Measurements from ENCODE around the gene APEH.

APEH gene

GRCh38 chr3:49717211-49717958 lies 43.2 kb downstream of the APEH start:
- TF ChIP-seq MAX (IDR thresholded peaks at IDR 0.05) (no peak), YY1 (IDR thresholded peaks at IDR 0.05; ENCODE audit: low read depth) (no peak), ZBTB7A (IDR thresholded peaks at IDR 0.05; ENCODE audit: low read depth) (no peak), USF1 (IDR thresholded peaks at IDR 0.05) (no peak), FOXM1 (IDR thresholded peaks at IDR 0.05; ENCODE audit: borderline replicate concordance, low read depth) (no peak), TCF12 (IDR thresholded peaks at IDR 0.05; ENCODE audit: low read depth) (no peak), EGR1 (IDR thresholded peaks at IDR 0.05) (no peak), TEAD4 (IDR thresholded peaks at IDR 0.05) (no peak), CEBPB (IDR thresholded peaks at IDR 0.05) (no peak), NFIC (IDR thresholded peaks at IDR 0.05) (no peak), TAF1 (IDR thresholded peaks at IDR 0.05; ENCODE audit: low read depth) (no peak), CREB1 (IDR thresholded peaks at IDR 0.05; ENCODE audit: low read depth) (no peak), RAD21 (IDR thresholded peaks at IDR 0.05; ENCODE audit: low read depth) (no peak), EP300 (IDR thresholded peaks at IDR 0.05; ENCODE audit: borderline replicate concordance) (no peak)
- TF ChIP-seq, protein P1, sequence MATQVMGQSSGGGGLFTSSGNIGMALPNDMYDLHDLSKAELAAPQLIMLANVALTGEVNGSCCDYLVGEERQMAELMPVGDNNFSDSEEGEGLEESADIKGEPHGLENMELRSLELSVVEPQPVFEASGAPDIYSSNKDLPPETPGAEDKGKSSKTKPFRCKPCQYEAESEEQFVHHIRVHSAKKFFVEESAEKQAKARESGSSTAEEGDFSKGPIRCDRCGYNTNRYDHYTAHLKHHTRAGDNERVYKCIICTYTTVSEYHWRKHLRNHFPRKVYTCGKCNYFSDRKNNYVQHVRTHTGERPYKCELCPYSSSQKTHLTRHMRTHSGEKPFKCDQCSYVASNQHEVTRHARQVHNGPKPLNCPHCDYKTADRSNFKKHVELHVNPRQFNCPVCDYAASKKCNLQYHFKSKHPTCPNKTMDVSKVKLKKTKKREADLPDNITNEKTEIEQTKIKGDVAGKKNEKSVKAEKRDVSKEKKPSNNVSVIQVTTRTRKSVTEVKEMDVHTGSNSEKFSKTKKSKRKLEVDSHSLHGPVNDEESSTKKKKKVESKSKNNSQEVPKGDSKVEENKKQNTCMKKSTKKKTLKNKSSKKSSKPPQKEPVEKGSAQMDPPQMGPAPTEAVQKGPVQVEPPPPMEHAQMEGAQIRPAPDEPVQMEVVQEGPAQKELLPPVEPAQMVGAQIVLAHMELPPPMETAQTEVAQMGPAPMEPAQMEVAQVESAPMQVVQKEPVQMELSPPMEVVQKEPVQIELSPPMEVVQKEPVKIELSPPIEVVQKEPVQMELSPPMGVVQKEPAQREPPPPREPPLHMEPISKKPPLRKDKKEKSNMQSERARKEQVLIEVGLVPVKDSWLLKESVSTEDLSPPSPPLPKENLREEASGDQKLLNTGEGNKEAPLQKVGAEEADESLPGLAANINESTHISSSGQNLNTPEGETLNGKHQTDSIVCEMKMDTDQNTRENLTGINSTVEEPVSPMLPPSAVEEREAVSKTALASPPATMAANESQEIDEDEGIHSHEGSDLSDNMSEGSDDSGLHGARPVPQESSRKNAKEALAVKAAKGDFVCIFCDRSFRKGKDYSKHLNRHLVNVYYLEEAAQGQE (IDR thresholded peaks at IDR 0.05; ENCODE audit: low read depth), result no peak

DNA sequence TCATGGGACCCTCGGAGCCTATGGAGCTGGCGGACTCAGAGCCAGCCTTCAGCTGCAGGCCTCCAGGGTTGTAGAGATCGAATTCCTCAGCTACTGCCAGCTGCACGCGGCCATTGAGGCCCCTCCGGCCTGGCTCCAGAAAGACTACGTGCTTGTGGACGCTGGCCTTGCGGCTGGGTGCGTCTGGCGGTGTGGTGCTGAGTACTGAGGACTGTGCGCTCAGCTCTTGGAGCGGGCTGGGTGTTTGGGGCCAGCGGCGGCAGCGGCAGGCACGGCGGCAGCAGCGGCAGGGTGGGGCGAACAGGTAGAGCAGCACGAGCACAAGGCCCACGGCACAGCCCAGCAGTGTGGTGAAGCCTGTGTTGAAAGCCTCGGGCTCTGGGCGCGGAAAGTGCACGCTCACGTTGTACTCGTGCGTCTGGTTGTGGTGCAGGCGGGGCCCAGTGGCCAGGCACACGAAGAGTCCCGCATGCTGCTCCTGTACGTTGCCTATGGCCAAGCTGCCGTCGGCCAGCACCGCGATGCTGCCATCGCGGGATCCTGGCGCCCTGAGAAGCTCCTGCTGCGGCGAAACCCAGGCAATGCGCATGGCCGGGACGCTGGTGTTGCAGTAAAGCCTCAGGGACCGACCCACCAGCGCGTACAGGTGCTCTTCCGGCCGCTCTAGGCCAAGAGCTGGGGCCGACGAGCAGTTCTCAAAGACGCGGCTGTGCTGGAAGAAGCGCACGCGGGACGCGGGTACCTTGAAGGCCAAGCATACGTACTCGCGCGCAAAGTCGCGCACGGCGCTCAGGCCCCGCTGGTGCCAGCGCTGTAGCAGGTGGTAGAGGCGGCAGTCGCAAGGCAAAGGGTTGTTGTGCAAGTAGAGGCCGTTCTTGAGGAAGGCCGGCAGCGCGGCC lies 44.1 kb downstream of the APEH start:
- TF ChIP-seq TAF1 (IDR thresholded peaks at IDR 0.05; ENCODE audit: low read depth), result no peak
- no peak for TF ChIP-seq TEAD4 (IDR thresholded peaks at IDR 0.05)
- no peak for TF ChIP-seq USF1 (IDR thresholded peaks at IDR 0.05)
- TF ChIP-seq EP300 (IDR thresholded peaks at IDR 0.05; ENCODE audit: borderline replicate concordance), result no peak
- TF ChIP-seq EGR1 (IDR thresholded peaks at IDR 0.05), result no peak
- no peak for TF ChIP-seq NFIC (IDR thresholded peaks at IDR 0.05)
- TF ChIP-seq FOXM1 (IDR thresholded peaks at IDR 0.05; ENCODE audit: borderline replicate concordance, low read depth), result no peak
- TF ChIP-seq RAD21 (IDR thresholded peaks at IDR 0.05; ENCODE audit: low read depth), result no peak
- TF ChIP-seq ZBTB7A (IDR thresholded peaks at IDR 0.05; ENCODE audit: low read depth), result no peak
- no peak for TF ChIP-seq CREB1 (IDR thresholded peaks at IDR 0.05; ENCODE audit: low read depth)

DNA sequence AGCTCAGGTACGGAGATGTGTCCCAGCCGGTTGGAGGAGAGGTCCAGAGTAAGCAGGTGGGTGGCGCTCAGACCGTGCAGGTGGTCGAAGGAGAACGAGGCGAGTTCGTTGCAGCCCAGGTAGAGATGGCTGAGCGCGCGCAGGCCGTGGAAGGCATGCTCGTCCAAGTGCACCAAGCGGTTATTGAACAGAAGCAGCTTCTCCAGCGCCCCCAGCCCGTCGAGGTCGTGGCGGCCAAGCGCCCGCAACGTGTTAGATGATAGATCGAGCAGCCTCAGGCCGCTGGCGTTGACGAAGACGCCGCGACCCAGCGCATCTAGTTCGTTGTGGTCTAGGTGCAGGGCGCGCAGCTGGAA lies 44.7 kb downstream of the APEH start:
- TF ChIP-seq EGR1 (IDR thresholded peaks at IDR 0.05) (no peak), ZBTB7A (IDR thresholded peaks at IDR 0.05; ENCODE audit: low read depth) (no peak), TAF1 (IDR thresholded peaks at IDR 0.05; ENCODE audit: low read depth) (no peak), EP300 (IDR thresholded peaks at IDR 0.05; ENCODE audit: borderline replicate concordance) (no peak), TEAD4 (IDR thresholded peaks at IDR 0.05) (no peak; the same call in 1 of the 2 replicates), MAX (IDR thresholded peaks at IDR 0.05) (no peak), RAD21 (IDR thresholded peaks at IDR 0.05; ENCODE audit: low read depth) (no peak), TCF12 (IDR thresholded peaks at IDR 0.05; ENCODE audit: low read depth) (no peak), USF1 (IDR thresholded peaks at IDR 0.05) (no peak), YY1 (IDR thresholded peaks at IDR 0.05; ENCODE audit: low read depth) (no peak), CEBPB (IDR thresholded peaks at IDR 0.05) (no peak)

- TF ChIP-seq RAD21 (IDR thresholded peaks at IDR 0.05; ENCODE audit: low read depth) (peak; percentile 24; the same call in 1 of the 2 replicates), TEAD4 (IDR thresholded peaks at IDR 0.05) (no peak)
Observed at GRCh38 chr3:49719214-49719884, 45.2 kb downstream of the APEH start, which contains the start of gene AMIGO3. Gene AMIGO3, minus strand, starts transcription at chr3:49719684. Its CDS starts 219 bp downstream, at chr3:49719465.

DNA sequence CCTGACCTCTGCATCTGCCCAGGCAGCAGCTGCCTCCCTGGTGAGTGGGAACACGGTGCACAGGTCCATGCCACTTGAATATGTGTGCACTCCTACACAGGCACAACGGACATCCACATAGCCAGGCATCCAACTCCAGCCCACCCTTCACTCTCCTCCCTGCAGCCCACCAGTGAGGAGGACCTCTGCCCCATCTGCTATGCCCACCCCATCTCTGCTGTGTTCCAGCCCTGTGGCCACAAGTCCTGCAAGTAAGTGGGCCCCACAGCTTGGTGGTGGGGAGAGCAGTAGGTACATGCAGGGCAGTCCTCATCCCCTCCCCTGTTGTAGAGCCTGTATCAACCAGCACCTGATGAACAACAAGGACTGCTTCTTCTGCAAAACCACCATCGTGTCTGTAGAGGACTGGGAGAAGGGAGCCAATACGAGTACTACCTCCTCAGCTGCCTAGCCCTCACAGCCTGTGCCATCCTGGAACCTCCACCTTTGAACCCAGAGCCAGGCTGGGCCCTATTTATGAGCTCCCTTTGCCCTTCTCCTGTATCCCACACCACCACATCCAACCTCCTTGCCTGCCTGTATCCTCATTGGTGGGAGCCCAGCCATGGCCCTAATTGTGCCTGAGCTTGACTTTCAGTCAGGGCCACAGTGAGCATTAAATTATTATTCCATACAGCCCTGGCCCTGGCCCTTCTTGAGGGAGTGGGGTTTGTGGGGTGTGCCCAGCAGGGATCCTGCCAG lies 46.9 kb downstream of the APEH start:
- TF ChIP-seq EGR1 (IDR thresholded peaks at IDR 0.05), result no peak
- TF ChIP-seq FOXM1 (IDR thresholded peaks at IDR 0.05; ENCODE audit: borderline replicate concordance, low read depth), result no peak
- TF ChIP-seq CEBPB (IDR thresholded peaks at IDR 0.05), result no peak
- no peak for TF ChIP-seq YY1 (IDR thresholded peaks at IDR 0.05; ENCODE audit: low read depth)
- no peak for TF ChIP-seq TCF12 (IDR thresholded peaks at IDR 0.05; ENCODE audit: low read depth)
- TF ChIP-seq, protein P1 (IDR thresholded peaks at IDR 0.05; ENCODE audit: low read depth), result no peak
